Neural progenitor cell (in vitro differentiated cells): Measurements from ENCODE around the gene TNIK.

Experiments
- CTCF ChIP-seq: fragments of 200-600 bp; sonication (generic); IDR thresholded peaks from 2 replicates; pipeline ENCODE4 v1.5.1; 2017; ENCODE audit warnings: antibody characterized with exemption, mild to moderate bottlenecking
- EZH2 ChIP-seq: fragments of 200-600 bp; sonication (generic); IDR thresholded peaks from 2 replicates; pipeline ENCODE4 v1.6.1; 2017; ENCODE audit warnings: antibody characterized with exemption, mild to moderate bottlenecking, moderate library complexity

DNA sequence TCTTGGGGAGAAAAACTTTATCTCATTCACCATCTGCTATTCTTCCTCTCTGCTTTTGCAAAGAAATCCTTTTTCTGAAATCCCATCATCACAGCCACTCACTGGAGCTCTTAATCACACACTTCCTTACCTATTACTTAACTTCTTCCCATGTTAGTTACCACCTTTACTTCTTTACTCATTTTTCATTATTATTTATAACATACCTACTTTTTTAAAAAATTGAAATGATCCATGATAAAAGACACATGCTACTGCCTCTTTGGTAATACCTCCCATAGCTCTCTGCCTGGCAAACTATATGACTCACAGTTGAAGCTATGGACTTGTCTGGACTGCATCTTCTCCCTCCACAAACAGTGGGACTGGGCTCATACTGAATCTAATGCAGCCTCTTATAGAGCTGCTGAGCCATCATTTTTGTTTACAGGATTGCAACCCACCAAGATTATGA lies 150.3 kb downstream of the TNIK start:
- no peak for TF ChIP-seq CTCF
- no peak for TF ChIP-seq EZH2
